Thyroid gland (tissue), 4 donors: ENCODE measurements around the gene LRMDA.

ENCODE experiments used
- POLR2A ChIP-seq, 2 donors: fragments of 450-650 bp; IDR thresholded peaks; one replicate each; pipeline ENCODE4 v1.6.1; 2017; ENCODE audit warnings: antibody characterized with exemption in 2 of 2, mild to moderate bottlenecking in 2 of 2, moderate library complexity in 1 of 2
- TF ChIP-seq, protein P1 (sequence below), 6 experiments: fragments of 200-600 bp in 3 of 6; fragments of 450-650 bp in 3 of 6; sonication (generic) in 3 of 6; IDR thresholded peaks; one replicate each; pipeline ENCODE4 v1.5.1; 2016 to 2019; ENCODE audit warnings: antibody characterized with exemption in 6 of 6, mild to moderate bottlenecking in 2 of 6, inconsistent platforms in 1 of 6, moderate library complexity in 1 of 6

DNA sequence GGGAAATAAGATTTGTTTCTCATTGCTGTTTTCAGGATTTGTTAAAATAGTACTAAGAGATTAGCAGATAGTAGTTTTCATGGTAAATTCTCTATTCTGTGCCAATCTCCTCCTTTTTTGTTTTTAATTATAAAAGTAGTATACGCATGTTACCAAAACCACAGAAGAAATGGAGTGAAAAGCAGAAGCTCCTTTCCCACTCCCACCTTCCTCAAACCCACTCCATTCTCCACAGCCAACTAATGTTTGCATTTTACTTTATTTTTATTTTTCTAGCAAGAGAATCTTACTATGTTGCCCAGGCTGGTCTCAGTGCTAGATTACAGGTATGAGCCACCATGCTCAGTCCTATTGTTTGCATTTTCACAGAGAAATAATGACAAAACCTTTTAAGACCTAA, 4.5 kb upstream of the LRMDA start:
- TF ChIP-seq, protein P1, sequence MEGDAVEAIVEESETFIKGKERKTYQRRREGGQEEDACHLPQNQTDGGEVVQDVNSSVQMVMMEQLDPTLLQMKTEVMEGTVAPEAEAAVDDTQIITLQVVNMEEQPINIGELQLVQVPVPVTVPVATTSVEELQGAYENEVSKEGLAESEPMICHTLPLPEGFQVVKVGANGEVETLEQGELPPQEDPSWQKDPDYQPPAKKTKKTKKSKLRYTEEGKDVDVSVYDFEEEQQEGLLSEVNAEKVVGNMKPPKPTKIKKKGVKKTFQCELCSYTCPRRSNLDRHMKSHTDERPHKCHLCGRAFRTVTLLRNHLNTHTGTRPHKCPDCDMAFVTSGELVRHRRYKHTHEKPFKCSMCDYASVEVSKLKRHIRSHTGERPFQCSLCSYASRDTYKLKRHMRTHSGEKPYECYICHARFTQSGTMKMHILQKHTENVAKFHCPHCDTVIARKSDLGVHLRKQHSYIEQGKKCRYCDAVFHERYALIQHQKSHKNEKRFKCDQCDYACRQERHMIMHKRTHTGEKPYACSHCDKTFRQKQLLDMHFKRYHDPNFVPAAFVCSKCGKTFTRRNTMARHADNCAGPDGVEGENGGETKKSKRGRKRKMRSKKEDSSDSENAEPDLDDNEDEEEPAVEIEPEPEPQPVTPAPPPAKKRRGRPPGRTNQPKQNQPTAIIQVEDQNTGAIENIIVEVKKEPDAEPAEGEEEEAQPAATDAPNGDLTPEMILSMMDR (IDR thresholded peaks at IDR 0.05): no peak
- TF ChIP-seq POLR2A (IDR thresholded peaks at IDR 0.05): no peak
